Fibroblast of the aortic adventitia (primary cell): ENCODE measurements around the gene PLOD1. TPM values are rescaled to one million over a fixed set of nuclear protein-coding genes. Genes with fewer than 3 reads are reported as not detected.
"Not testable (repeated sequence)": the region's sequence is repeated elsewhere in the genome, so short reads cannot be mapped to it uniquely, and the experiment has no call there.

ENCODE experiments used
- DNase-seq: peaks from one replicate; pipeline ENCODE4 v3.0.0-alpha.2; 2010; ENCODE audit warnings: low read depth
- H3K4me3 ChIP-seq: 2 replicates; pipeline ENCODE4 v1.5.1; 2011; ENCODE audit warnings: low read depth, mild to moderate bottlenecking, control low read depth, low read length, moderate library complexity
- total RNA-seq: library from RNA; depleted of rRNA; stranded (reverse); fragments of >200 nt; gene quantifications from 2 replicates; pipeline ENCODE4 v1.2.3, GENCODE V29; 2012; ENCODE audit warnings: low replicate concordance
- TF ChIP-seq, protein P1 (sequence below): IDR thresholded peaks from 2 replicates; pipeline ENCODE4 v1.5.1; 2011; ENCODE audit warnings: mild to moderate bottlenecking, low read length, control low read depth, inconsistent platforms; ENCODE audit not compliant: insufficient read depth

Gene PLOD1
- total RNA-seq, 1 donor = 116 TPM

DNA sequence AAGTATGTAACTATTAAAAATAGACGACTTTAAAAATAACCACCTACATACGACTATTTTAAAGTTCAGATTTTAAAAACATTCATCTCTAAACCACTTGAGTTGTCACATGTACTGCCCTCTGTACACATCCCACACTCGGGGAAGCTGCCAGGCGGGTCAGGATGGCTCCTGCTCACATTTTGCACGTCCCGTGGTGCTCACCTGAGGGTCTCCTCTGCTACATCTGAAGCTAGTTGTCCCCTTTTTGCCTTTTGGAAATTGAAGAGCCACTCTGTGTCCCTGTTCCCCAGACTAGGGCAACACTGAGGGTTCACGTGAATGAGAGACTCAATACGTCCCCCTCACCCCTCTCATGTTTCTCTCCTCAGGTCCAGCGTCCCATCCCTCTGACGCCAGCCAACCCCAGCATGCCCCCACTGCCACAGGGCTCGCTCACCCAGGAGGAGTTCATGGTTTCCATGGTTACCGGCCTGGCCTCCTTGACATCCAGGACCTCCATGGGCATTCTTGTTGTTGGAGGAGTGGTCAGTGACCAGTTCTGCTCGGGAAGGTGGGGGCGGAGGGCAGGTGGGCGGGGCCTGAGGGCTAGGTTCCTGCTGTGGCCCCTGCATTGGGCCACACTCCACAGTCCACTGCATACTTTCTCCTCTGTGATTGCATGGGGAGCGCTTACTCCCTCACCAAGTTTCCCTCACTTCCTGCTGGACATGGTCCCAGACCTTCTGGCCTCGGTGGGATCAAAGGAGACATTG is 71.8 kb downstream of the PLOD1 start:
- TF ChIP-seq, protein P1, sequence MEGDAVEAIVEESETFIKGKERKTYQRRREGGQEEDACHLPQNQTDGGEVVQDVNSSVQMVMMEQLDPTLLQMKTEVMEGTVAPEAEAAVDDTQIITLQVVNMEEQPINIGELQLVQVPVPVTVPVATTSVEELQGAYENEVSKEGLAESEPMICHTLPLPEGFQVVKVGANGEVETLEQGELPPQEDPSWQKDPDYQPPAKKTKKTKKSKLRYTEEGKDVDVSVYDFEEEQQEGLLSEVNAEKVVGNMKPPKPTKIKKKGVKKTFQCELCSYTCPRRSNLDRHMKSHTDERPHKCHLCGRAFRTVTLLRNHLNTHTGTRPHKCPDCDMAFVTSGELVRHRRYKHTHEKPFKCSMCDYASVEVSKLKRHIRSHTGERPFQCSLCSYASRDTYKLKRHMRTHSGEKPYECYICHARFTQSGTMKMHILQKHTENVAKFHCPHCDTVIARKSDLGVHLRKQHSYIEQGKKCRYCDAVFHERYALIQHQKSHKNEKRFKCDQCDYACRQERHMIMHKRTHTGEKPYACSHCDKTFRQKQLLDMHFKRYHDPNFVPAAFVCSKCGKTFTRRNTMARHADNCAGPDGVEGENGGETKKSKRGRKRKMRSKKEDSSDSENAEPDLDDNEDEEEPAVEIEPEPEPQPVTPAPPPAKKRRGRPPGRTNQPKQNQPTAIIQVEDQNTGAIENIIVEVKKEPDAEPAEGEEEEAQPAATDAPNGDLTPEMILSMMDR = no peak
- H3K4me3 ChIP-seq = no peak overlapping the region
- DNase-seq = no peak

DNA sequence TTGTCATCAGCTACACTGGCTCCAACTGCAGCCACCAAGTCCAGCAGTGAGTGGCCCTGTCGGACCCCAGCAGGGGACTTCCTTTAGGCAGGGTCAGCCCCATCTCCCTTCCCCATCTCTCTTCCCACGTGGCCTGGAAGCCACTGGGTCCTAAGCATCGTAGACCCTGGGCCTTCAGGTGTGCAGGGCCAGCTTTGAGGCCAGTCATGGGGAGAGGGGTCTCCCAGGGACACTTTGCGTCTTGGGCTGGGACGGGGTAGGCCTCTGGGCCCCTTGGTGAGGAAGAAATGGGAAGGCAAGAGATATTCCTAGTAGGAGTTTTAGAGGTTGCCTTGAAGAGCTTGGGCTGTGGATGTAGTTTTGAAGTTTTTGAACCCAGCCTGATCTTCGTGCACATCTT is 72.7 kb downstream of the PLOD1 start:
- TF ChIP-seq, protein P1 = no peak
- H3K4me3 ChIP-seq = no peak overlapping the region
- DNase-seq = no peak

DNA sequence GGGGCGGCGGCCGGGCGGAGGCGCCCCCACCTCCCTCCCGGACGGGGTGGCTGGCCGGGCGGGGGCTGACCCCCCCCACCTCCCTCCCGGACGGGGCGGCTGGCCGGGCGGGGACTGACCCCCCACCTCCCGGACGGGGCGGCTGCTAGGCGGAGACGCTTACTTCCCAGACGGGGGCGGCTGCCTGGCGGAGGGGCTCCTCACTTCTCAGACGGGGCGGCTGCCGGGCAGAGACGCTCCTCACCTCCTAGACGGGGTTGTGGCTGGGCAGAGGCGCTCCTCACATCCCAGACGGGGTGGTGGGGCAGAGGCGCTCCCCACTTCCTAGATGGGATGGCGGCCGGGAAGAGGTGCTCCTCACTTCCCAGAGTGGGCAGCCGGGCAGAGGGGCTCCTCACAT is 73.8 kb downstream of the PLOD1 start:
- not testable (repeated sequence) for DNase-seq, H3K4me3 ChIP-seq

DNA sequence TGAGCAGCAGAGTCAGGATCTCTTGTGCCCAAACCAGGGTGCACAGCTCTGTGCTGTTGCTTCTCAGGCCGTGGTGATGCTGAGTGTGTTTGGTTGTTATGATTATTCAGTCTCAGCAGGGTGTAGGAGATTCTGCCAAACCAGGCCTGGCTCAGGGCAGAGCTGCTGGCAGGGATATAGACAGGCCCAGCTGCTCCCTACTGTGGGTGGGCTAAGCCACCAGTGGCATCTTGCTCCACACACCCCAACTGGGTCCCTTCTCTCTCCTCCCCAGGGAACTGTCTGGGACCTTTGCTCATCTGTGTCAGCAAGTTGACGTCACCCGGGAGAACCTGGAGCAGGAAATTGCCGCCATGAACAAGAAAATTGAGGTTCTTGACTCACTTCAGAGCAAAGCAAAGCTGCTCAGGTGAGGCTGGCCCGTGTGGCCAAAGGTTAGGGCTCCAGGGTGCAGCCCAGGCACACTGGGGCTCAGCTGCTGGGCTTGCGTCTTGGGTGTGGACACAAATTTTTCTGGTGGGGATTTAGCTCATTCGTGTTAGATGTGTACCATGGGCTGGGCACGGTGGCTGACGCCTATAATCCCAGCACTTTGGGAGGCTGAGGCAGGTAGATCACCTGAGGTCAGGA is 74.9 kb downstream of the PLOD1 start:
- DNase-seq = no peak
- TF ChIP-seq, protein P1 = no peak
- no peak overlapping the region for H3K4me3 ChIP-seq

DNA sequence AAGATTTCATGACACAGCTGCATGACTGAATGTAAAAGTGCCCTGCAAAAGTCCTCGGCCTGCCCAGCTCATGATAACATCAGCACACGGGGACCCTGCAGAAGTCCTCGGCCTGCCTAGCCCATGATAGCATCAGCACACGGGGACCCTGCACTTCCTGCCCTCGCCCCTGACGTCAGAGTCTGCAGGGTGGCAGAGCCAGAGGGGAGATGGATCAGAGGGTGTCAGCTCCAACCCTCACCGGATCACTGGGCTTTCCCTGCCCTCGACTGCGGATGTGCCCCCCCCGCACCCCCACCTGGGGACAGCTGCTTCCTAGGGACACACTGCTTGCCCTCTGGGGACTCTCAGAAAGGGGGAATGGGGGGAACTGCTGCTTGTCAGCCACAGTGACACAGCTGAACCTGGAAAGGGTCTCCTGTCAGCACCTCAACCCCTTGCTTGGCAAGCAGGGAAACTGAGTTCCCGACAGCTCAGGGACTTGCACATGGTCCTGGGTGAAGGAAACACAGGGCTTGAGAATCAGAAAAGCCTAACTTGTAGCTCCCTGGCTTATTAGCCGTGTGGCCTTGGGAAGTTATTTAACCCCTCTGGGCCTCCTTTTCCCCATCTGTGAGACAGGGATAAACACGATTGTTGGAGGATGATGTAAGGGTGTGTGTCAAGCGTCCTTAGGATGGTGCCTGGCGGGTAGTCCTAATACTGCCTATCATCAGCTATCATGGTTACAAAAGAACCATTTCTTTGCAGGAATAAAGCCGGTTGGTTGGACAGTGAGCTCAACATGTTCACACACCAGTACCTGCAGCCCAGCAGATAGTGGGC is 76.4 kb downstream of the PLOD1 start:
- DNase-seq = no peak
- TF ChIP-seq, protein P1 = no peak
- H3K4me3 ChIP-seq = no peak overlapping the region

- H3K4me3 ChIP-seq = no peak overlapping the region
- TF ChIP-seq, protein P1 = no peak
- DNase-seq = no peak
These were observed 77.5 kb downstream of the PLOD1 start for GRCh38 chr1:12011998-12012397.
